ENCODE data around the gene CDH23.

- TF ChIP-seq CTCF (IDR thresholded peaks at IDR 0.05) = no peak
- TF ChIP-seq POLR2A (IDR thresholded peaks at IDR 0.05; ENCODE audit: low read depth) = no peak
Measured at GRCh38 chr10:71465551-71466252, 69.0 kb downstream of the CDH23 start.
